ENCODE results near the gene ZNF644.
"Not testable (repeated sequence)": the region's sequence is repeated elsewhere in the genome, so short reads cannot be mapped to it uniquely, and the experiment has no call there.

ZNF644 gene

DNA sequence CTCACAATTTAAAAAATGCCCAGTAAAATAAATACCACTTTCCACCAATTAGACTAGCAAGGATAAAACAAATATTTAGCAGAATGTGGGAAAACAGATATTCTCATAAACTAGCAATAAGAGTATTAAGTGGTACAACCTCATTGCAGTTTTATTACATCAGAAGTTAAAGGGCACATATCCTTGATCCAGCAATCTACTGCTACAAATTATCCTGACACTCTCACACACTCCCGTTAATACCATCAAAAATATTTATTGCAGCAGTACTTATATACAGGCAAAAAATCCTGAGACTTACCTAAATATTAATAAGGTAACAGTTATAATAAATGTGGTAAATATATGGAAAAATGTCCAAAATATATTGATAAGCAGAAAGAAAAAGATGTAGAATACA, 44.3 kb downstream of the ZNF644 start:
- no peak for DNase-seq

DNA sequence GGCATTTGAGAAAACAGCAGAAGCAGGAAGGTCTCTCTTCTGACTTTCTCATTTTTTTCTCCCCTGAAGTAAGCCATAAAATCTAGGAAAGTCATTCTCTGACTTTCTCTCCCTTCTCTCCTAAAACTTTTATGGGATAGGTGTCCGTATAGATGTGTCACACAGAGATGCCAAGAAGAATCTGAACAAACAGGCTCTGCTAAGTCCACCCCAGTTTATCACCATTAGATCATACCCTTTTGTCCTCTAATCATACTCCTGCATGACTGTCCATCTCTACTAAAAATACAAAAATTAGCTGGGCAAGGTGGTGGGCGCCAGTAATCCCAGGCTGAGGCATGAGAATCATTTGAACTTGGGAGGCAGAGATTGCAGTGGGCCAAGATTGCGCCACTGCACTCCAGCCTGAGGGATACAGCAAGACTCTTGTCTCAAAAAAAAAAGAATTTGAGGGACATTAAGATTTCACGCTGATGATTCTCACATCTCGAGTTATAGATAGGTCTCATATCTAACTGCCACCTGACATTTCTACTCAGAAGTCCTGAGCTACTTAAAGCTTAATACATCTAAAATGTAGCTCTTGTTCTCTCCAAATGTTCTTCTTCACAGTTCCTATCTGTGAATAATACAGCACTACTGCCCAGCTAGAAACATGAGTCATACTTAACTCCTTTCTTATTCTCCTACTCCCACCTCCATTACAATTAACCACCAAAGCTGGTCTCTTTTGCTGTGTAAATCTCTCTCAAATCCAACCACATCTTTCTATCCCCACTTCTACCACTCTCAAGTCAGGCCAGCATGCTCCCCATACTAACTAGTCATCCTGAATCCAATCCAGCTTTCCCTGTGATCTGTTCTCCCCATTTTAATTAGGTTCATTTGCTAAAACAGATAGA, 47.7 kb downstream of the ZNF644 start:
- no peak for DNase-seq

DNA sequence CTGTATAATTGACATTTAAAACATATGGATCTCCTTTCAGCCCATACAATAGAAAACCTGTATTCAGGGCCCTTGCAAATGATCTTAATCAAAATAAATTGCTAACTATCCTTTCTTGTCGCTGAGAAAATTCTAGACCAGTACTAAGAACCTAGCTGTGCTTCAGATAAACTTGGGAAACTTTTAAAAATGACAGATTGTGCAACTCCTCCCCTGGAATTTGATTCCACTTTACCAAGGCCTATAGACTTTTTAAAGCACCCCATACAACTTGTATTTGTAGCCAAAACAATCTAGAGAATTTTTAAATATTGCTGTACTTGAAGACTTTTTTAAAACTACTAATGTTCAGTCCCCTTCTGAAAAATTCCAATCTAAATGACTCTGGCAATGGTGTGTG, 51.6 kb downstream of the ZNF644 start:
- peak; percentile 7 for DNase-seq

DNA sequence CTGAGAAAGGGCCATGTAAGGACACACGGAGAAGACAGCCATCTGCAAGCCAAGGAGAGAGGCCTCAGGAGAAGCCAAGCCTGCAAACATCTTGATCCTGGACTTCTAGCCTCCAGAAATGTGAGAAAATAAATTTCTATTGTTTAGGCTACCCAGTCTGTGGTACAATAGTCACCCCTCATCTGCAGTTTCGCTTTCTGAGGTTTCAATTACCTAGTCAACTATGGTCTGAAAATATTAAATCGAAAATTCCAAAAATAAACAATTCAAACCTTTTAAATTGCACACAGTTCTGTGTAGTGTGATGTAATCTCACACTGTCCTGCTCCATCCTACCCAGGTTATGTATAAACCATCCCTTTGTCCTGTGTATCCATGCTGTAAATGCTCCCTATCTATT, 52.6 kb downstream of the ZNF644 start:
- no peak for DNase-seq

DNA sequence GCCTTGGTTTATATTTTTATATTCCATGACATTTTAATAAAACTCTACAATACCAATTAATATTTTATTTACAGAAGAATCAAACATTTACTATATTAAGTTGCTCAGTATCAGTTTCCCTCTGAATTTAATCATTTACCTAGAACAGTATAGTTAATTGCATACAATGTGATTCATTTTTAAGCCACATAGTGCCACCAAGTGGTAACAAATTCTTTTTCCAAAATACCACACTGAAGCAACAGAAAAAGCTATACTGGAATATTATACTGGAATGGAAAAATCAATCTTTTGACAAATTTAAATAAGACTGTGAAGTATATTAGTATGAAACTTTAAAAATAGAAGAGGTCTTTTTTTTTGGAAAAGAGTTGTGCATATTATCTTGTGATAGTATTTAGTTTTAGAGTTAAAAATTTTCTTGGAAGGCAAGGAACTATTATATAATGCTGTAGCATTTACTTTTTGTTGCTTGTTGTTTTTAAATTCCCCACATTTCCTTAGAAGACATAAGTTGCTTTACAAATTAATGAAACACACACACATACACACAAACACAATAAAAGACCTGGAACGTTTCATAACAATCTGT, 57.3 kb downstream of the ZNF644 start:
- peak; percentile 55 for DNase-seq

DNA sequence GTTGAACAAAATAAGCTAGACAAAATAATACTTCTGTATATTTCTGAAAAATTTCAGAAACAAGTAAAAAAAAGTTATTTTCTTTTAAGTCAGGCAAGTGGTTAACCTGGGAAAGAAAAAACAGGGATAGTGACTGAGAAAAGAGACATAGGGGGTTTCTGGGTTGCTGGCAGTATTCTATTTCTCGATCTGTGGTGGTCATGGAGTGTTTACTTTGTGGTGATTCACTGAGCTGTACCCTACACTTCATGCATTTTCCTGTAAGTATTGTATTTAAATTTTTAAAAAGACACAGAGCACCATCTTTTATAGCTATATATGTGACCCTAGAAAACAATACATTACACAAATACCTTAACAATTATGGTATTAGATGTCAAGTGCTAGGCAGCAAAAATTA, 58.2 kb downstream of the ZNF644 start:
- DNase-seq: no peak

DNA sequence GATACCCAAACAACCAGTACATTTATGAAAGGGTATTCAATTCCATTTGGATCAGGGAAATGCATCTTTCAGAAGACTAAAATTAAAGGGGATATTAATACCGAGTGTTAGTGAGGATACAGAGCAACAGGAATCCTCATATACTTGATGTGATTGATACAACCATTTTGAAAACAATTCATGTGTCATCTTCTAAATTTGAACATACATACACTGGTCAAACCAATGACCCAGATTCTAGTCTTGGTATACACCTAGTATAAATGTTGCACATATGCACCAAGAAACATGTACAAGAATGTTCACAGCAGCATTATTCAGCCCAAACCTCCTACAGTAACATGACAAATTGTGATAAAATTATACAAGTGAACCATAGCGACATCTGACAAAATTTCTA, 58.6 kb downstream of the ZNF644 start:
- no peak for DNase-seq

DNA sequence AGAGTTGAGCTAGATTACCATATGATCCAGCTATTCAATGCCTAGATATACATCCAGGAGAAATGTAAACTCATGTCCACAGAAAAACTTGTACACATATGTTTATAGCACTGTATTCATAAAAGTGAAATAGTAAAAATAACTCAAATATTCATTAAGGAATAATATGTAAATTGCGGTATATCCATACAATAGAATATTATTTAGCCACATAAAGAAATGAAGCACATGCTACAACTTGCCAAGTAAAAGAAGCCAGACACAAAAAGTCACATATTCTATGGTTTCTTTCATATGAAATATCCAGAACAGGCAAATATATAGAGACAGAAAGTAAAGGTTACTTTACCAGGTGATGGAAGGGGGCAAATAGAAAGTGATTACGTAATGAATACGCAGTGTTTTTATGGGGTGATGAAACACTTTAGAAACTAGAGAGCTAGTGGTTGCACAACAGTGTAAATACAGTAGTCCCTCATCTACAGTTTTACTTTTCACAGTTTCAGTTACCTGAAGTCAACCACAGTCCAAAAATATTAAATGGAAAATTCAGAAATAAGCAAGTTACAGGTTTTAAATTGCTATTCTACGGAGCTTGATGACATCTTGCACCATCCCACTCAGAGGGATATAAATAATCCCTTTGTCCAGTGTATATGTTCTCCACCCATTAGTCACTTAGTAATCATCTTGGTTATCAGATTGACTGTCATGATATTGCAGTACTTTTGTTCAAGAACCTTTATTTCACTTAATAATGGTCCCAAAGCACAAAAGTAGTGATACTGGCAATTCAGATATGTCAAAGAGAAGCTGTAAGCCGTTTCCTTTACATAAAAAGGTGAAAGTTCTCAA, 62.3 kb downstream of the ZNF644 start:
- no peak for DNase-seq

DNA sequence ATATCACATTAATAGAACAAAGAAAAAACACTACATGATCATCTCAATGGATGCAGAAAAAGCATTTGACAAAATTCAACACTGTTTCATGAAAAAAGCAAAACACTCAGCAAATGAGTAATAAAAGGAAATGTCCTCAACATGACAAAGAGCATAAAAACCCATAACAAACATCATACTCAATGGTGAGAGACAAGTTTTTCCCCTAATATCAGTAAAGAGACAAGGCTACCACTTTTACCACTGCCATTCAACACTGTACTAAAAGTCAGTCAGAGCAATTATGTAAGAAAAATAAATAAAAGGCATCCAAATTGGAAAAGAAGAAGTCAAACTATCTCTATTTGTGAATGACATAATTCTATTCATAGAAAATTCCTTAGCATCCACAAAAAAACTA, 64.3 kb downstream of the ZNF644 start:
- no peak for DNase-seq

DNA sequence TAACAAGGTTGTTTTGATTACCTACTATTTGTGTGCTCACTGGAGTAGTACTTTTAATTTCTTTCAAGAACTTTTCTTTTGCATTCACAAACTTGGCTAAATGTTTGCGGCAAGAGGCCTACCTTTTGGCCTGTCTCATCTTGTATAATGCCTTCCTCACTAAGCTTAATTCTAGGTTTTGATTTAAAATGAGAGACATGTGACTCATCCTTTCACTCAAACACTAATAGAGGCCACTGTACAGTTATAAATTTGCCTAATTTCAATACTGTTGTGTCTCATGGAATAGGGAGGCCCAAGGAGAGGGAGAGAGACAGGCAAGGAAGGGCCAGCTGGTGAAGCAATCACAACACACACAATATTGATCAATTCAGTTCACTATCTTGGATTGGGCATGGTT, 66.1 kb downstream of the ZNF644 start:
- DNase-seq: no peak

DNA sequence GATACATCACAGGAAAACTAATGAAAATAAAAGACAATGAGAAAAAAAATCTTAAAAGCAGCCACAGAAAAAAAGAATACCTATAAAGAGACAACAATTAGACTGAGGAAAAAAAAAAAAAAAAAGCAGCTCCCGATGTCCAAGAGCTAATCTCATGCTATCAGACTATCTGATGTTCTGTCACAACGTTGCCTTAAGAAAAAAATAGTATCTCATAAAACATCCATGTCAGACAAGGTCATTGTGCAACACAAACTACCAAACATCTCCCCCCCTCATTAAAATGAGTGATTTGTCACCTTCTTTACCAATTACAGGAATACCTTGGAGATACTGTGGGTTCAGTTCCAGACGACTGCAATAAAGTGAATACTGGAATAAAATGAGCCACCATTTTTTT, 68.9 kb downstream of the ZNF644 start:
- DNase-seq: no peak

DNA sequence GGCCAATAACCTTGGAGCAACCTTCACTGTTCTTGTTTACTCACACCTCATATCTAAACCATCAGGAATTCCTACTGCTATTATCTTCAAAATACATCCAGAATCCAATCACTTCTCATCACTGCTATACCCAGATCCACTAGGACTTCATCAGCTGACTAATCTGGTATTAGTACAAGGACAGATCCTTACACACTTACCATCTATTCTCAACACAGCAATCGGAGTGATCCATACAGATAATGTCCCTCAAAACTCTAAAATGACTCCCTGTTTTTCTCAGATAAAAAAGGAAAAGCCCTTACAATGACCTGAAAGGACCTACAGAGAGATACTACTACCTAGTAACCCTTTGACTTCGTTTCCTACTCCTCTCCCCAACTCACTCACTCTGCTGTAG, 70.8 kb downstream of the ZNF644 start:
- DNase-seq: no peak

DNA sequence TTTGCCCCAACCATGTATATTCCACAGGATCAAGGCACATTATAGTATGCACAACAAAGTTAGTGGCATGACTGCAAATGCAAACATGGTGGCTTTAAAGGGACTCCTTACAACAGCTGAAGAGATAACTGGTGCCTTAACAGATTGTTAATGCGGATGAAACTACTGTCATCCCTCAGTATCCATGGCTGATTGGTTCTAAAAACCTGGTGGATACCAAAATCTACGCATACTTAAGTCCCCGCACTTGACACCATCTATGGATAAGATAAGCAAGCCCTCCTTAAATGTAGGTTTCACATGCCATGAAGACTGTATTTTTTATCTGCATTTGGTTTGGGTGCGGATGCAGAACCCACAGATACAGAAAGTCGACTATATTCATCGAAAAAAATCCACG, 73.5 kb downstream of the ZNF644 start:
- no peak for DNase-seq

DNA sequence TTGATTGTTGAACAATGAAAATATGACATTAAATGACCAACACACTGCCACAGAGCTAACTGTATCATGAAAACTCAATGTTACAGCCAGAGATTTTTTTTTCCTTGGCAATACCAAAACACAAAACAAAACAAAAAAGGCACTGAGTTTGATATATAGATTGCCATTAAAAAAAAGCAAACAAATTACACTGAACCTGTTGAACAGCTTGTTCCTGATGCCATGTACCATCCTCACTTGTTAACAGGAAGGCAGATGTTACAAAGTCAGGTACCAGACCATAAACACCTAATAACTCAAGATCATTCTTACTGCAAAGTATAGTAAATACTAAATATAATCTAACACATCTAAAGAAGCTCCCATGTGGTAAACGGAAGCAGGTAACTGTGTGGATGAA, 75.2 kb downstream of the ZNF644 start:
- DNase-seq: no peak

DNA sequence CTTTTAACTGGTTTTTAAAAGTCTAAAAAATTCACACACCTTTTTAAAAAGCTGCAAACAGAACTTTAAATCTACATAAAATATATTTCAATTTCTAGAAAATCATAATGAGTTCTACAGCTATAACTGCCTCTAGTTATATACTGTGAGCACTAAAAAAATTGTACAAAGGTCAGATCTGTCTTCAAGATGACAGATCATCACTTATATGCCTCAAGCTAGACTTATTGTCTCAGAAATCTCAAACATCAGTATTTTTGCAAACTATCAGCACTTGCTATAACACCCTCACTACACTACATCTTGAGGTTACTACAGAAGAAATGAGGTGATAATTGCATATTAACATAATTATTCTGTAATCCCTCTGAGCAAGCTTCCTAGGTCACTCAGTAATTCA, 76.5 kb downstream of the ZNF644 start:
- no peak for DNase-seq

DNA sequence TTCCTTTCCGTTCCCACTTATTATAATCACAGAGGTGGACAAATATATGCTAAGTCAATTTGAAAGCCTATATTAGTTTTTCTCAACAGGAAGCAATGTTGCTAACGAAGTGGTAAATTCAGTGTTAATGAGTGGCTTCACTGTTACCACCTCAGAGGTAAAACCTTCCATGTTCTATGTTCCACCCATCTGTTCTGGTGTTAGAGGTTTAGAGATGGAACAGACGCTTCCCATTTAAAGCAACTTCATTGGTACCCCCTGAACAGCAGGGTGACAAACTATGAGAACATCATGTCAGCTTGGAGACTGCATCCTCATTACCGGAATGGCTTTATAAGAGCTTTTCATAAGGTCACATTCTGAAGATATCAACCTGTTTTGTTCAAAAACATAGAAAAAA, 77.9 kb downstream of the ZNF644 start:
- DNase-seq: peak; percentile 86

DNA sequence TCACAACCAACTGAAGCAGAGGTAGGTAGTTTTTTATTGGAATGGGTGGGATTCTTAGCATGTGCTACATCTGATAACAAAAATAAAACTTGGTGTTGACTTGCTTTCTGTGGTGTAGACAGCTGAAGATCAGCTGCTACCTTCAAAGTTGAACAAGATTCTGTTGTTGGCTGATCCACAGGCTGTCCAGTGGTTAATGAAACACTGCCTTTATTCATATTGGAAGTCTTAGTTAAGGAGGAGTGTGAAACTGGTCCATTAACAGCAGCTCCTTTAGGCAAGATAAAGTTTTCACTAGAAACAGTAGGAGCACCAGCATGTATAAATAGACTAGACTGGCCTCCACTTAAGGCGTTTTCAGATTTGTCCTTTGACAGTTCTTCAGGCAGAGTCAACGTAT, 81.1 kb downstream of the ZNF644 start:
- no peak for DNase-seq

DNA sequence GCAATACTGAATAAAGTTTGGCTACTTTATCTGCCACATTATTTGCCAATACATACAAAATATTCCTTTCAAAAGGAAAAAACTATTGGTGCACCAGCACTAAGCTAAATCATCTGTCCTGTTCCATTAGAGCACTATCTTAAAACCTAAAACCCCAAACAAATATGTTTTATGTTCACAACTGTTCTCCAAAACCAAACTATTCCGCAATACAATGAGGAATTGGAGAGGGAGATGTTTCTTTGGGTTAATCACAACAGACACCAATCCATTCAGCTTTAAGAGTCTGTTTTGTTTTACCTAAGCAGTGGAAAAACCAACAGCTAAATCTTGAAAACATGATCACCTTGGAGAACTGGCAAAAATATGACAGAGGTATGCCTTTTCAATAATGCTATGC, 85.1 kb downstream of the ZNF644 start:
- no peak for DNase-seq

DNA sequence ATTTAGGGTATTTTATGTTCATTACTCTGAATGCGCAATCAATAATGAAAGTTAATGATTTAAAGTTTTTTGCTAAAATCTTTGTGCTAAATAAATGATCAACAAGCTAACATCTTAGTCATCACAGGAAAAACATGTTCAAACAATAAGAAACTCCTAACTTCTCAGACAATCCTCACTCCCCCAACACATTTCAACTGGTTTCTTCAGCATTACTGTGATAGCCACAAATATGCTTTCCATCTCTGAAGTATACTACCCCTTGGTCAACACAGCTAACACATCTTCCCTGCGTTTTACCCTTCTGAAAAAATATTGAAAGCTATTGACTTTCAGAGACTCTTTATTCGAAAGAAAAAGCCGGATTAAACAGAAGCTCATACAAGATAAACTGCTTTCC, 85.8 kb downstream of the ZNF644 start:
- DNase-seq: no peak

DNA sequence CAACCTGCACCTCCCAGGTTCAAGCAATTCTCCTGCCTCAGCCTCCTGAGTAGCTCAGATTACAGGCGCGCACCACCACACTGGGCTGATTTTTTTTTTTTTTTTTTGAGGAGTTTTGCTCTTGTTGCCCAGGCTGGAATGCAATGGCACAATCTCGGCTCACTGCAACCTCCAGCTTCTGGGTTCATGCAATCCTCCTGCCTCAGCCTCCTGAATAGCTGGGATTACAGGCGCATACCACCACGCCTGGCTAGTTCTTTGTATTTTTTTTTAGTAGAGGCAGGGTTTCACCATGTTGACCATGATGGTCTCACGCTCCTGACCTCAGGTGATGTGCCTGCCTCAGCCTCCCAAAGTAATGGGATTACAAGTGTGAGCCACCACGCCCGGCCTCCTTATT, 93.6 kb downstream of the ZNF644 start:
- DNase-seq: not testable (repeated sequence)

DNA sequence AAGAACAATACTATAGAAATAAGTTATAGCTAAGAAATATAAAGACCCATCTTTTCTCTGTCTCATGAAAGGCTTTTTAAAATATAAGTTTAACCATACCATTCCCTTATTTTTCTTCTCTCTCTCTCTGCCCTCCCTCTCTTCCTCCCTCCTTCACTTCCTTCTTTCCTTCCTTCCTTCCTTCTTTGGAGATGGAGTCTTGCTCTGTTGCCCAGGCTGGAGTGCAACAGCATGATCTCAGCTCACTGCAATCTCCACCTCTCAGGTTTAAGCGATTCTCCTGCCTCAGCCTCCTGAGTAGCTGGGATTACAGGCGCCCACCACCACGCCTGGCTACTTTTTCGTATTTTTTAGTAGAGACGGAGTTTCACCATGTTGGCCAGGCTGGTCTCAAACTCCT, 94.2 kb downstream of the ZNF644 start:
- DNase-seq: not testable (repeated sequence)

DNA sequence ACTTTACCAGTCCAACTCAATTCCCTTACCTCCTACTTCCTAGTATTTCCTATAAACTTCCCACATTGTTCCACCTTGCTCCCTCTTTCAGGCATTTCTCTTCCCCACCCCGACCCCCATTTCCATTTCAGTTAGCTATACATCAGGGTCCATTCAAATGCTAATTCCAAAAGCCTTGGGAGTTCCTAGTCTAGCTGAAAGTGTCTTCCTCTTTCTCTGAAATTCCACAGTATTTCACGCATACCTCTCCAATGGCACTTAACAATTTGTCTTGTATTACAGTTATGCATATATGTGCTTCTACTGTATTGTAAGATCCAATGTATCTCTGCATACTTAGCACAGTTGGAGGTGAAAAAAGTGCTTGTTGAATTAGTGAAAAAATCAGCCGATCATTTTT, 94.9 kb downstream of the ZNF644 start:
- no peak for DNase-seq

DNA sequence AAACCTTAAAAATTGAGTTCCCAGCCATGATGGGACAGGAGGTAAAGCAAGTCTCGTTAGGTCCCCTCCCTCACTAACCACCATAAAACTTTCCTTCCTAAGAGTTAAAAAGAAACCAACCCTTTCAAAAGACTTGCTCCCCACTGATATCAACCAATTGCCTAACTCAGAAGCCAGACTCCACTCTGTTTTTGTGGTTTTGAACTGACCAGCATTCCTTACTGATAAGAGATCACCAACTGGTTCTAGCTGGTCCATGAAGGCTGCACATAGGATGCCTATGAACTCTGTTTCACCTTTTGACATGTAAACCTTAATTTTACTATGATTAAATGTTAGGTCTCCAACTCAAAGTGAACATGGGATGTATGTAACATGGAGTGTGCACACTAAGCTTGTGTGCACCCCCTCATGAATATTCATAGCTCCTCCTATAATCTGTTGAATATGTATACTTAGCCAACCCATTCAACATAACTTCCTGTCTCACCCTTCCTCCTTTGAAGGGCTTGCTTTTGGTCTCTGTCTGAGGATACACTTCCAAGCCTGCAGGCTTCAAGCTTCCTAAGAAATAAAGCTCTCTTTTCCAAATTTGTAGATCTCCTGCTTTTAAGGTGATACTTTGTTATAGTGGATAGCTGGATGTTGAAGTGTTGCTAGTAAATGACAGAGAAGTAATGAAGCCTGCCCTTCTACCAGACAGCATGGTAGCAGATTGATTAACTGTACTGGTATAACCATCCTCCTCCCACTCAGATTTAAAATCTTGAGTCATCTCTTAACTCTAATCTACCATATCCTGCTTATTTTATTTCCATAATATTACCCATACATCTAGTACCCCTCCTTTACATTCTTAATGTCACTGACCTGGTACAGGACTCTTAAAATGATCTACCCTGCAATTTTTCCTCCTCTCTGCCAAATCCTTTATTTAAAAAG, 95.6 kb downstream of the ZNF644 start:
- DNase-seq: no peak
